GM23338 (cell line): ENCODE data around the gene ZBTB34. TPM values are rescaled to one million over a fixed set of nuclear protein-coding genes. Genes with fewer than 3 reads are reported as not detected.

Experiments
- ATAC-seq: fragments of 200-7000 bp; cut with Tn5 transposase; 3 replicates; pipeline ENCODE4 v1.9.1; 2020
- DNase-seq: peaks from one replicate; pipeline ENCODE4 v3.0.0-alpha.2; 2015; ENCODE audit warnings: low spot score
- H2AFZ ChIP-seq: fragments of 200-600 bp; sonication (generic); 2 replicates; pipeline ENCODE4 v1.8.0; 2016; ENCODE audit warnings: antibody characterized with exemption, mild to moderate bottlenecking, moderate library complexity
- H3F3A ChIP-seq: fragments of 200-600 bp; sonication (generic); replicated peaks from 2 replicates; pipeline ENCODE4 v1.8.0; 2017; ENCODE audit warnings: antibody characterized with exemption, mixed run types, low read depth
- H3K27ac ChIP-seq: fragments of 200-600 bp; sonication (generic); 2 replicates; pipeline ENCODE4 v1.6.1; 2016; ENCODE audit warnings: low read depth
- H3K27me3 ChIP-seq: fragments of 200-600 bp; sonication (generic); 2 replicates; pipeline ENCODE4 v1.8.0; 2016; ENCODE audit warnings: mild to moderate bottlenecking, mixed run types, moderate library complexity; ENCODE audit not compliant: insufficient read depth
- H3K36me3 ChIP-seq: fragments of 200-600 bp; sonication (generic); 2 replicates; pipeline ENCODE4 v1.8.0; 2016; ENCODE audit warnings: mild to moderate bottlenecking; ENCODE audit not compliant: insufficient read depth
- H3K4me1 ChIP-seq: fragments of 200-600 bp; sonication (generic); 2 replicates; pipeline ENCODE4 v1.8.0; 2016; ENCODE audit warnings: mild to moderate bottlenecking, moderate library complexity; ENCODE audit not compliant: insufficient read depth
- H3K4me2 ChIP-seq: fragments of 200-600 bp; sonication (generic); 2 replicates; pipeline ENCODE4 v1.7.1; 2017; ENCODE audit warnings: mixed run types
- H3K4me3 ChIP-seq: fragments of 200-600 bp; sonication (generic); 2 replicates; pipeline ENCODE4 v1.6.1; 2016; ENCODE audit warnings: mixed run types
- H3K79me2 ChIP-seq: fragments of 200-600 bp; sonication (generic); replicated peaks from 2 replicates; pipeline ENCODE4 v1.8.0; 2017; ENCODE audit warnings: mild to moderate bottlenecking; ENCODE audit not compliant: insufficient read depth
- H3K9me2 ChIP-seq: fragments of 200-600 bp; sonication (generic); 2 replicates; pipeline ENCODE4 v1.8.0; 2017; ENCODE audit not compliant: insufficient read depth
- H4K20me1 ChIP-seq: fragments of 200-600 bp; sonication (generic); replicated peaks from 2 replicates; pipeline ENCODE4 v1.8.0; 2017; ENCODE audit warnings: mild to moderate bottlenecking; ENCODE audit not compliant: insufficient read depth
- H3K27ac Mint-ChIP-seq: 2 replicates; pipeline ENCODE4 v1.8.0; 2020; ENCODE audit warnings: inconsistent platforms, mild to moderate bottlenecking, moderate library complexity, mixed read lengths
- H3K27me3 Mint-ChIP-seq: 3 replicates; pipeline ENCODE4 v1.8.0; 2022; ENCODE audit warnings: low read depth, mild to moderate bottlenecking, moderate library complexity, mixed read lengths, inconsistent platforms; ENCODE audit not compliant: insufficient read depth, poor library complexity
- H3K36me3 Mint-ChIP-seq: 3 replicates; pipeline ENCODE4 v1.8.0; 2021; ENCODE audit warnings: low read depth, mild to moderate bottlenecking, inconsistent platforms, moderate library complexity, mixed read lengths
- H3K4me1 Mint-ChIP-seq: 3 replicates; pipeline ENCODE4 v1.8.0; 2020; ENCODE audit warnings: mild to moderate bottlenecking, inconsistent platforms, mixed read lengths
- H3K4me3 Mint-ChIP-seq: 3 replicates; pipeline ENCODE4 v1.8.0; 2021; ENCODE audit warnings: moderate library complexity, mild to moderate bottlenecking, inconsistent platforms, mixed read lengths
- H3K9me3 Mint-ChIP-seq: 3 replicates; pipeline ENCODE4 v1.8.0; 2020; ENCODE audit warnings: moderate library complexity, mild to moderate bottlenecking, inconsistent platforms, mixed read lengths
- CREB1 ChIP-seq: fragments of 250-450 bp; sonication (Bioruptor Pico); IDR thresholded peaks from 2 replicates; pipeline ENCODE4 v1.5.0; 2020; ENCODE audit warnings: low read depth, mild to moderate bottlenecking, moderate library complexity
- CTCF ChIP-seq, 2 experiments: fragments of 200-600 bp in 1 of 2; sonication (generic) in 1 of 2; conservative IDR thresholded peaks; 2 replicates each; pipeline versions ENCODE4 v1.5.1 to v1.6.1; 2016 to 2017; ENCODE audit warnings: antibody characterized with exemption in 2 of 2, low read depth in 2 of 2, mild to moderate bottlenecking in 2 of 2, moderate library complexity in 1 of 2
- ETS1 ChIP-seq: IDR thresholded peaks from 2 replicates; pipeline ENCODE4 v1.6.1; 2016; ENCODE audit warnings: antibody characterized with exemption
- EZH2 ChIP-seq: fragments of 200-600 bp; sonication (generic); IDR thresholded peaks from one replicate; pipeline ENCODE4 v1.8.0; 2017; ENCODE audit warnings: antibody characterized with exemption, mild to moderate bottlenecking, low read depth; ENCODE audit not compliant: unreplicated experiment
- EZH2phosphoT487 ChIP-seq: fragments of 200-600 bp; sonication (generic); IDR thresholded peaks from one replicate; pipeline ENCODE4 v1.8.1; 2018; ENCODE audit warnings: antibody characterized with exemption; ENCODE audit not compliant: unreplicated experiment
- JUNB ChIP-seq: IDR thresholded peaks from one replicate; pipeline ENCODE4 v1.6.1; 2016; ENCODE audit warnings: antibody characterized with exemption; ENCODE audit not compliant: unreplicated experiment
- NANOG ChIP-seq: IDR thresholded peaks from 2 replicates; pipeline ENCODE4 v1.6.1; 2016; ENCODE audit warnings: antibody characterized with exemption, borderline replicate concordance
- POLR2AphosphoS5 ChIP-seq: IDR thresholded peaks from 2 replicates; pipeline ENCODE4 v1.6.1; 2016; ENCODE audit warnings: antibody characterized with exemption, low read depth
- REST ChIP-seq: IDR thresholded peaks from one replicate; pipeline ENCODE4 v1.6.1; 2018; ENCODE audit warnings: antibody characterized with exemption; ENCODE audit not compliant: unreplicated experiment
- STAT1 ChIP-seq: IDR thresholded peaks from one replicate; pipeline ENCODE4 v1.6.1; 2016; ENCODE audit warnings: antibody characterized with exemption; ENCODE audit not compliant: unreplicated experiment
- ZNF331 ChIP-seq: fragments of 250-450 bp; sonication (Bioruptor Pico); IDR thresholded peaks from 2 replicates; pipeline ENCODE4 v1.5.0; 2020; ENCODE audit warnings: low read depth, mild to moderate bottlenecking, moderate library complexity
- polyA plus RNA-seq: library from polyadenylated mRNA; unstranded; fragments of >200 nt; fragmentation: Nextera tagmentation; extraction: Ambion mirVana; gene quantifications from 2 replicates; pipeline ENCODE4 v1.2.1, GENCODE V29; 2016
- total RNA-seq: library from RNA; depleted of rRNA; stranded (reverse); fragments of >200 nt; shearing (Covaris generic); gene quantifications from 2 replicates; pipeline ENCODE4 v1.2.3, GENCODE V29; 2014

ZBTB34 gene
- total and polyA plus RNA-seq, 2 experiments from 2014 or later = 6.4 to 21.9 TPM

GRCh38 chr9:126885131-126885641 lies 24.7 kb downstream of the ZBTB34 start:
- Histone ChIP-seq H3K9me2 (no peaks in the 10 kb centered on the region), H4K20me1 (peaks cover 19% of the 10 kb centered on the region), H3F3A (no peaks in the 10 kb centered on the region; the same call in 1 of the 2 replicates), H3K27ac (no peak overlapping the region; the same call in 1 of the 2 replicates), H3K79me2 (peaks cover 24% of the 10 kb centered on the region), H3K4me3 (no peak overlapping the region), H3K27me3 (no peaks in the 10 kb centered on the region), H3K4me2 (no peak overlapping the region), H2AFZ (no peak overlapping the region), H3K4me1 (peaks cover 11% of the 10 kb centered on the region; the same call in 1 of the 2 replicates), H3K36me3 (no peaks in the 10 kb centered on the region)
- ATAC-seq = no peak
- TF ChIP-seq EZH2 (no peak), NANOG (no peak), POLR2AphosphoS5 (no peak), REST (no peak)
- no peak overlapping the region for H3K4me3 Mint-ChIP-seq
- H3K9me3 Mint-ChIP-seq = no peaks in the 10 kb centered on the region
- H3K27me3 Mint-ChIP-seq = peaks cover 5% of the 10 kb centered on the region
- H3K4me1 Mint-ChIP-seq = peaks cover 28% of the 10 kb centered on the region
- H3K27ac Mint-ChIP-seq = no peak overlapping the region
- H3K36me3 Mint-ChIP-seq = peaks cover 10% of the 10 kb centered on the region; the same call in 2 of the 3 replicates
- peak; percentile 24 for DNase-seq

GRCh38 chr9:126886034-126886822 lies 25.8 kb downstream of the ZBTB34 start:
- Histone ChIP-seq H2AFZ (no peak overlapping the region), H3K36me3 (no peaks in the 10 kb centered on the region), H3K27me3 (no peaks in the 10 kb centered on the region), H3K27ac (peak overlapping the region; percentile 83), H3K4me1 (peaks cover 11% of the 10 kb centered on the region; the same call in 1 of the 2 replicates), H3K9me2 (no peaks in the 10 kb centered on the region), H3F3A (no peaks in the 10 kb centered on the region; the same call in 1 of the 2 replicates), H4K20me1 (peaks cover 19% of the 10 kb centered on the region), H3K4me3 (no peak overlapping the region), H3K79me2 (peaks cover 21% of the 10 kb centered on the region), H3K4me2 (no peak overlapping the region)
- H3K27me3 Mint-ChIP-seq = peaks cover 3% of the 10 kb centered on the region
- DNase-seq (peak; percentile 56), ATAC-seq (peak; percentile 79)
- 0 out of 3 replicates have a peak overlapping the region, but pooled peaks have one; percentile 3 for H3K4me3 Mint-ChIP-seq
- no peaks in the 10 kb centered on the region; the same call in 2 of the 3 replicates for H3K36me3 Mint-ChIP-seq
- no peaks in the 10 kb centered on the region for H3K9me3 Mint-ChIP-seq
- no peak for TF ChIP-seq REST
- TF ChIP-seq ZNF331 (CRISPR knock-in tag) = no peak
- TF ChIP-seq ETS1 = no peak
- no peak for TF ChIP-seq JUNB
- no peak for TF ChIP-seq EZH2phosphoT487
- no peak for TF ChIP-seq STAT1
- TF ChIP-seq CREB1 (CRISPR knock-in tag) = no peak
- TF ChIP-seq EZH2 = no peak
- no peak for TF ChIP-seq CTCF (conservative IDR thresholded peaks at IDR 0.05; ENCODE audit: low read depth in 2 of 2)
- no peak for TF ChIP-seq NANOG
- H3K4me1 Mint-ChIP-seq = peaks cover 28% of the 10 kb centered on the region
- H3K27ac Mint-ChIP-seq = peak overlapping the region; percentile 51; the same call in 1 of the 2 replicates
